Endodermal cell (in vitro differentiated cells): Measurements from ENCODE around the gene BRAP. TPM values are rescaled to one million over a fixed set of nuclear protein-coding genes. Genes with fewer than 3 reads are reported as not detected.

Experiments used
- DNase-seq: peaks from one replicate; pipeline ENCODE4 v3.0.0-alpha.2; 2017
- H3K27ac ChIP-seq: 2 replicates; pipeline ENCODE4 v1.5.1; 2013; ENCODE audit warnings: mild to moderate bottlenecking, low read depth, low read length, moderate library complexity
- H3K27me3 ChIP-seq: 2 replicates; pipeline ENCODE4 v1.6.1; 2013; ENCODE audit warnings: mild to moderate bottlenecking, low read length, moderate library complexity; ENCODE audit not compliant: insufficient read depth, control insufficient read depth, poor library complexity, severe bottlenecking
- H3K36me3 ChIP-seq: 2 replicates; pipeline ENCODE4 v1.7.0; 2013; ENCODE audit warnings: mild to moderate bottlenecking, low read length, moderate library complexity; ENCODE audit not compliant: control insufficient read depth, insufficient read depth
- H3K4me1 ChIP-seq: one replicate; pipeline ENCODE4 v1.7.0; 2013; ENCODE audit warnings: low read length; ENCODE audit not compliant: control insufficient read depth, insufficient read depth
- H3K4me3 ChIP-seq: 2 replicates; pipeline ENCODE4 v1.5.1; 2013; ENCODE audit warnings: mild to moderate bottlenecking, low read length, moderate library complexity
- H3K9ac ChIP-seq: 2 replicates; pipeline ENCODE4 v1.6.1; 2013; ENCODE audit warnings: mild to moderate bottlenecking, low read length, moderate library complexity; ENCODE audit not compliant: poor library complexity, severe bottlenecking; ENCODE audit errors: extremely low read depth
- H3K9me3 ChIP-seq: 2 replicates; pipeline ENCODE4 v1.6.1; 2013; ENCODE audit warnings: mild to moderate bottlenecking, low read length, moderate library complexity; ENCODE audit not compliant: control insufficient read depth
- H3K27ac Mint-ChIP-seq: 2 replicates; pipeline ENCODE4 v1.8.0; 2020; ENCODE audit warnings: mixed read lengths
- H3K27me3 Mint-ChIP-seq: 2 replicates; pipeline ENCODE4 v1.8.0; 2021; ENCODE audit warnings: mild to moderate bottlenecking, mixed read lengths; ENCODE audit not compliant: insufficient read depth
- H3K36me3 Mint-ChIP-seq: 2 replicates; pipeline ENCODE4 v1.8.0; 2020; ENCODE audit warnings: low read depth, mixed read lengths
- H3K4me1 Mint-ChIP-seq: 2 replicates; pipeline ENCODE4 v1.8.0; 2020; ENCODE audit warnings: mixed read lengths
- H3K4me3 Mint-ChIP-seq: 2 replicates; pipeline ENCODE4 v1.8.0; 2020; ENCODE audit warnings: mild to moderate bottlenecking, moderate library complexity, mixed read lengths
- H3K9me3 Mint-ChIP-seq: 2 replicates; pipeline ENCODE4 v1.8.0; 2020; ENCODE audit warnings: mild to moderate bottlenecking, mixed read lengths
- WGBS, 2 experiments: methylation state at CpG; one replicate each; pipeline versions ENCODE4 v1.1.5 to v1.1.7; 2013; ENCODE audit warnings: missing lambda C conversion rate in 2 of 2, mixed read lengths in 1 of 2; ENCODE audit not compliant: insufficient coverage in 1 of 2, insufficient read length in 1 of 2; 5-methylcytosine and 5-hydroxymethylcytosine counted together
- total RNA-seq, 2 donors: library from RNA; stranded (reverse); fragmentation: NEBNext Ultra II Directional in 1 of 2; extraction: Animal tissue kit (Norgen Biotek cat#: 25700) in 1 of 2; gene quantifications; 2 replicates in 1 of 2; 3 replicates in 1 of 2; pipeline ENCODE4 v1.2.1, GENCODE V29; 2021
- TF ChIP-seq, protein P1 (sequence below): fragments of 200-600 bp; sonication (generic); conservative IDR thresholded peaks from 2 replicates; pipeline ENCODE4 v1.5.0; 2021; ENCODE audit warnings: antibody characterized with exemption, mild to moderate bottlenecking

BRAP gene
- total RNA-seq, 2 donors from 2014 or later: 23.6 to 24.5 TPM

- peak overlapping the region; percentile 19 for H3K27ac Mint-ChIP-seq
- Histone ChIP-seq H3K9ac (peak overlapping the region; percentile 28), H3K27me3 (no peaks in the 10 kb centered on the region), H3K4me3 (no peak overlapping the region), H3K36me3 (no peaks in the 10 kb centered on the region), H3K4me1 (peaks cover 11% of the 10 kb centered on the region), H3K27ac (peak overlapping the region; percentile 91), H3K9me3 (no peaks in the 10 kb centered on the region)
- TF ChIP-seq, protein P1, sequence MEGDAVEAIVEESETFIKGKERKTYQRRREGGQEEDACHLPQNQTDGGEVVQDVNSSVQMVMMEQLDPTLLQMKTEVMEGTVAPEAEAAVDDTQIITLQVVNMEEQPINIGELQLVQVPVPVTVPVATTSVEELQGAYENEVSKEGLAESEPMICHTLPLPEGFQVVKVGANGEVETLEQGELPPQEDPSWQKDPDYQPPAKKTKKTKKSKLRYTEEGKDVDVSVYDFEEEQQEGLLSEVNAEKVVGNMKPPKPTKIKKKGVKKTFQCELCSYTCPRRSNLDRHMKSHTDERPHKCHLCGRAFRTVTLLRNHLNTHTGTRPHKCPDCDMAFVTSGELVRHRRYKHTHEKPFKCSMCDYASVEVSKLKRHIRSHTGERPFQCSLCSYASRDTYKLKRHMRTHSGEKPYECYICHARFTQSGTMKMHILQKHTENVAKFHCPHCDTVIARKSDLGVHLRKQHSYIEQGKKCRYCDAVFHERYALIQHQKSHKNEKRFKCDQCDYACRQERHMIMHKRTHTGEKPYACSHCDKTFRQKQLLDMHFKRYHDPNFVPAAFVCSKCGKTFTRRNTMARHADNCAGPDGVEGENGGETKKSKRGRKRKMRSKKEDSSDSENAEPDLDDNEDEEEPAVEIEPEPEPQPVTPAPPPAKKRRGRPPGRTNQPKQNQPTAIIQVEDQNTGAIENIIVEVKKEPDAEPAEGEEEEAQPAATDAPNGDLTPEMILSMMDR: no peak
- no peaks in the 10 kb centered on the region for H3K27me3 Mint-ChIP-seq
- DNase-seq: peak; percentile 64
- H3K9me3 Mint-ChIP-seq: no peaks in the 10 kb centered on the region
- H3K4me1 Mint-ChIP-seq: peaks cover 17% of the 10 kb centered on the region
- H3K4me3 Mint-ChIP-seq: no peak overlapping the region
- WGBS, 2 experiments: 84 to 90% methylated on average over 6 to 8 of the region's 8 CpGs
- peaks cover 7% of the 10 kb centered on the region for H3K36me3 Mint-ChIP-seq
Measured at GRCh38 chr12:111635524-111635923, 50.2 kb downstream of the BRAP start.

GRCh38 chr12:111628505-111629260, 57.1 kb downstream of the BRAP start:
- Mint-ChIP-seq H3K4me3 (no peak overlapping the region), H3K4me1 (no peaks in the 10 kb centered on the region), H3K36me3 (no peaks in the 10 kb centered on the region), H3K27me3 (no peaks in the 10 kb centered on the region), H3K27ac (no peak overlapping the region), H3K9me3 (no peaks in the 10 kb centered on the region)
- H3K4me3 ChIP-seq: no peak overlapping the region
- H3K36me3 ChIP-seq: no peaks in the 10 kb centered on the region
- H3K9me3 ChIP-seq: no peaks in the 10 kb centered on the region
- no peak overlapping the region for H3K27ac ChIP-seq
- TF ChIP-seq, protein P1: no peak
- no peak for DNase-seq
- H3K27me3 ChIP-seq: no peaks in the 10 kb centered on the region
- WGBS, 2 experiments: 94 to 99% methylated on average over 7 of the region's 7 CpGs
- no peaks in the 10 kb centered on the region for H3K4me1 ChIP-seq
- H3K9ac ChIP-seq: no peak overlapping the region

DNA sequence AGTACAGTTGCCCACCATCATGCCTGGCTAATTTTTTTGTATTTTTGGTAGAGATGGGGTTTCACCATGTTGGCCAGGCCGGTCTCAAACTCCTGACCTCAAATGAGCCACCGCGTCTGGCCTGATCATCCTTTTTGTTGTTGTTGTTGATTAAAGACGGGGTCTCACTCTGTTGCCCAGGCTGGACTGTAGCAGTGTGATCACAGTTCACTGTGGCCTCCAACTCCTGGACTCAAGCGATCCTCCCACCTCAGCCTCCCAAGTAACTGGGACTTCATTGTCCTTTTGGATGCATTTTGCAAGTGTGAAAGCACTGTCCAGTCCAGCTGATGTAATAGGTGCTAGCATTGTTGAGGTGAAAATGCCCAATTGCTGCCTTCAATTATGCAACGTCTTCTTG, 59.5 kb downstream of the BRAP start:
- no peaks in the 10 kb centered on the region for H3K36me3 ChIP-seq
- no peaks in the 10 kb centered on the region for H3K9me3 Mint-ChIP-seq
- no peaks in the 10 kb centered on the region for H3K4me1 Mint-ChIP-seq

More for the DNA sequence above, 59.5 kb downstream of the BRAP start:
- Histone ChIP-seq H3K4me1 (no peaks in the 10 kb centered on the region), H3K9me3 (no peaks in the 10 kb centered on the region), H3K9ac (no peak overlapping the region), H3K27me3 (no peaks in the 10 kb centered on the region), H3K27ac (no peak overlapping the region), H3K4me3 (no peak overlapping the region)
- no peaks in the 10 kb centered on the region for H3K36me3 Mint-ChIP-seq
- peak overlapping the region; percentile 20 for H3K27ac Mint-ChIP-seq
- no peaks in the 10 kb centered on the region for H3K27me3 Mint-ChIP-seq
- H3K4me3 Mint-ChIP-seq: no peak overlapping the region
- no peak for DNase-seq
- 92 to 99% methylated on average over 2 to 6 of the region's 6 CpGs for WGBS, 2 experiments
- TF ChIP-seq, protein P1: no peak
